ENCODE measurements around the gene PIR.

Gene PIR

DNA sequence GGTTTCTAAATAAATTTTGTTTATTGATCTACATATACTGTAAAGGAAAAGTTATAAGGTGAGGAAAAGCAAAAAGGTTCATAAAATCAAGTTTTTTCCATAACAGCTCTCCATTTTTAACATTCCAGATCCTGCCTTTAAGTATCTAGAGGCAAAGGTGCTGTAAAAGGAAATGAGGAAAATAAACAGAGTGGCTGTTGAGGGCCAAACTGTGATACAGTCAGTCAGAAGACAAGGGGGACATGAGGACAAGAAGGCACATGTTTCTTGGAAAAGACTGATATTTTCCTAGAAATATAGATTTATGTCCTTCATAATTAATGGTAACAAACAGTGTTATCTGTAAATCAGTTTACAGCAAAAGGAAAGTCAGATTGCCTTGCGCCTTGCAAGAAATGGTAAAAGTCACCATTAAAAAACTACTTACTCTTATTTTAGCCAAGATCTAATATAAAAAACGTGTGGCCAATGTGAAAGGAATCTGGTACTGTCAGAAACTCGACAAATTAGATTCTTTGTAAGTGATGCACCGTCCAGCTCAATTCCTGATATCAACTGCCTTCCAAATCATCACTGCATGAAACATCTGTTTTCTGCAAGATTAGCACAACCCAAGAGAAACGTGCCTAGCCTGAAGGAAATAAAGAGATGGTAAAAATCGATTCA is 75.0 kb downstream of the PIR start:
- DNase-seq (ENCODE audit: low read depth in 2 of 2), result no peak

DNA sequence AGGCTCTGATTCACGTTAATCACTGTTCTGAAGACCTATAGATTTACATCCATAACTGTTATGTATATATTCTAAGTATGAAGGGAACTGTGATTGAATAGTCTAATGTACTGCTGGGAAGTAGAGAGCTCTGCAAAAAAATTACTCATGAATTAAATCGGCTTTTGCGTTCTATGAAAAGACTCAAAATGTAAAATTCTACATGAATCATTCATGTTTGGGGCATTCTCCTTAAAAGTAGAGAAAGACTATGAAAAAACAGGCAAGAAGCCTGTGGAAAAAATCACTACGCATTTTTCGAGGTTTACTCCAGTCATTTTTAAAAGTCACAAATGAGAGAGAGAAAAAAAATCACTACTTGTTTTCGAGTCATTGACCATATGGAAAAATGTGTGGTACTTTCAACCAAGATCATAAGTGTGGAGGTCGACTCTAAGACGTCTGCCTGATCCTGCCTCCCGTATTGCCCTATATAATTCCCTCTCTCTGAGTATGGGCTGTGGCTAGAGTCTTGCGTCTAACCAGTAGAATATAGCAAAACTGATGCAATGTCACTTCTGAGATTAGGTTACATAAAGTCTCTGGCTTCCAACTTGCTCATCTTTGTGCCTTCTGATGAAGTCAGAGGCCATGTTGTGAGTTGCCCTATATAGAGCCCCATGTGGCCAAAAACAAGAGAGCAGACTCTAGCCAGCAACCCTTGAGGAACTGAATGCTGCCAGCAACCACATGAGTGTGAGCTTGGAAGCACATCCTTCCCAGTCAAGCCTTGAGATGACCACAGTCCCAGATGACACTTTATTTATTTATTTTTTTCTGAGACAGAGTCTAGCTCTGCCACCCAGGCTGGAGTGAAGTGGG is 76.8 kb downstream of the PIR start:
- no peak for DNase-seq (ENCODE audit: low read depth in 2 of 2)

- DNase-seq (ENCODE audit: low read depth in 2 of 2), result no peak
These were observed 80.0 kb downstream of the PIR start for GRCh38 chrX:15413101-15413500.

- DNase-seq (ENCODE audit: low read depth in 2 of 2), result no peak
These were observed 82.2 kb downstream of the PIR start for GRCh38 chrX:15410947-15411346.

DNA sequence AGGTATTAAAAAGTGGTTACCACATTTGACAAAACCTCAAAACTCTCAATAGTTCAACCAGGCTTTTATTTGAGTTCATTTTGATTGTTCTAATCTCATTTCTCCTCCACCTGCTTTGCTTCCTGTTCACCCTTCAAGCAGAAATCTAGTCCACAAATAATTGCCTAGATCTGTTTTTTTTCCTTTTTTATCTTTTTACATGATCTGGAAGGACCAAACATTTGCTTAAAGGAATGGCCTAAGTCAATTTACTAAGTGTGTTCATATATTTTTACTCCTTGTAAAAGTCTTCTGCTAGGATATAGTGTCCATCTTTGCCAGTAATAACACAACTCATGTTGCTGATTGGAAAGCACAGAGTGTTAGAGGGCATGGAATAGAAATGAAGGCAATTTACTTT is 82.7 kb downstream of the PIR start:
- no peak for DNase-seq (ENCODE audit: low read depth in 2 of 2)

DNA sequence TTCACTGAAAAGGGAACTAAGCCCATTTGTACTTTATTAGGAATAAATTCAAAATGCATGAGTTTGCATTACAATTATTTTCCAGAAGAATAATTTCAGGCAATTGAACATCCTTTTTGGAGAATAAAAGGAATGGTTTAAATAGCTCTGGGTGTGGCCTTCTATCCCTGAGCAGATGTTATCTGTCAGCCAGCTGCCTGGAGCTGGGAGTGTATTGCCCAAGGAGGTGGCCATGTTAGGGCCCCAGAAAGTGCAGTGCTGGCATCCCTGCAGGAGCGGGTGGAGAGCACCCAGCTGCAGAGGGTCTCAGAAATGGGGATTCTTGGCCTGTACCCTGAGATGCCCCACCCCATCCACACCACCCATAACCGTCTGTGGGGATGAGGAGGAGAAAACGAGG is 87.3 kb downstream of the PIR start:
- no peak for DNase-seq (ENCODE audit: low read depth in 2 of 2)

DNA sequence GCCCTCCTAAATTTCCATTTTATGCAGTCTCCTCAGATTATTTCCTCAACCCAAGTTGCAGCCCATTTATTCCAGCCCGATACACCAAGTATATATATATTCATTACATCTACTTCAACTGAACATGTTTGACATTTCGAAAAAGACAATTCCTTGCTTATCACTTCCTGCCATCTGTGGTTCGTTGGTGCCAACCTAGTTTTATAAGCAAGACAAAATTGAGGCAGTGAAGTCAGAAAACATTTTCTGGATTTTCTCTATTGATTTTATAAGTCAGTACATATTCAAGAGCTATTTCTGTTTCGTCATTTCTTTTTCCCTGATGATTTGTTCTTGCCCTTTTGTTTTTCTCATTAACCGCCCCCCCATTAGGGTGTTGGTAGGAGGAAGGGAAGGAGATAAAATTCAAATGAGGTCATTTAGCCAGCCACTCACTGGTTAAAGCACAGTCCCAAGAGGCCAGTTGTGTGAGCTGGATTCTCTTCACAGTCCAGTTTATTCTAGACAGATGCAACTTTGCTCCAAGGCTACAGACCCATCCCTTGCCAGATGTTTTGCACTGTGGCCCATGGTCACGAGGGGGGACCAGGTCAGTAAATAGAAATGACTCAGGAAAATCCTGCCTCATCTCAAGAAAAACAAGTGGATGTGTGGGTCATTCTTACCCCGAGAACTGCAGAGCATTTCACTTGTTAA is 88.6 kb downstream of the PIR start:
- DNase-seq (ENCODE audit: low read depth in 2 of 2), result no peak

- DNase-seq (ENCODE audit: low read depth in 2 of 2), result no peak
These were observed 91.8 kb downstream of the PIR start for GRCh38 chrX:15401378-15401777.

- DNase-seq (ENCODE audit: low read depth in 2 of 2), result no peak
These were observed 93.2 kb downstream of the PIR start for GRCh38 chrX:15399962-15400391.

- DNase-seq (ENCODE audit: low read depth in 2 of 2), result no peak
These were observed 94.3 kb downstream of the PIR start for GRCh38 chrX:15398874-15399273.

DNA sequence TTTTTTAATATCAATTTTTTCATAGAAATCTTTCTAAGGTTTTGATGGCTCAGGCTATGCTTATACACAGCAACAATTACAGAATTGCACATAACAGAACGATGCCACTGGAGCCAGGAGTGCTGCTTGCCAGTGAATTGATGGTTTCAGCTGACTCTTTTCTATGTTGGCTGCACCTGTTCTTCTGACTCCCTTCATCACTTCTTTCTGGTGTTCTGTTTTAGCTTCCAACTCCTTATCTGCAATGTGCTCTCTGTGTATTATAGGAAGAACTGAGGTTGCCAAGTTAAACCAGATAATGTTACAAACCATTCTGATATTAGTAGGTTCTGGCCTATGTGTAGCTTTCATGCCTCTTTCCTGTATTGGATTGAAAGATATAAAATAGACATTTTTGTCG is 97.3 kb downstream of the PIR start:
- no peak for DNase-seq (ENCODE audit: low read depth in 2 of 2)

DNA sequence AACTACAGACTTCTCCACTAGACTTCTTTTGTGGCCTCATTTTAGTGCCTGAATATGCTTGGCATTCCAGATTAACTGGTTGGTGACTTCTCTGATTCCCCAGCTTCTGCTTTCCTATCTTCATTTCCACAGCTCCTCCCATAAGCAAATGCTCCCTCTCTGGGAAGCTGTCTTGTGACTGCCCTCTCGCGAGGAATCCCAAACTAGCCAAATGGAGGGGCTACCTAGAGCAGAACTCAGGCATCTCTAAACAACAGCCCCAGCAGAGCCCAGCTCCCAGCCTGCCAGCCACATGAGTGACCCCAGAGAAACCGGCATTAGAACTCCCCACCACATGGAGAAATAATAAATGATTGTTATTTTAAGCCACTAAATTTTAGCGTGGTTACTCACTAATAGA is 101.3 kb downstream of the PIR start:
- no peak for DNase-seq (ENCODE audit: low read depth in 2 of 2)

DNA sequence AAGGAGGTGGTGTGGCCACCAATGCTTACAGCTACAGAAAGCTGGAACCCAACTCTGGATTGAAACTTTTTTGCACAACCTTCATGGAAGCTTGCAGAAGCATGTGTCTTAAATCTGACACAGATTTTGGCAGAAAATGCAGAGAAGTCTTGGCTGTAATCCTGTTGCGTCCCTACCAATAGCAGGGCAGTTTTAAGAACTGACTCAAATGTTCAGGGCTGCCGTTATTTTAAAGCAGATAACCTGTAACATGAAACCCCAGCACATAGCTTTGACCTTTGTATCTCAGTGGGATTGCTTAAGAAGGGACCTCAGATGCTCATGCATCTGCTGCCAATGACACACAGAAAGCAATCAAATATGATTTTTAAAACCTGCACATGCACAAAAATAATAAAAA is 108.8 kb downstream of the PIR start, which contains the start of gene VEGFD:
Gene VEGFD, minus strand, starts transcription at position 110 of the 400 bp plus-strand sequence. CDS start 467 bp downstream, outside the sequence.
- no peak for DNase-seq (ENCODE audit: low read depth in 2 of 2)

DNA sequence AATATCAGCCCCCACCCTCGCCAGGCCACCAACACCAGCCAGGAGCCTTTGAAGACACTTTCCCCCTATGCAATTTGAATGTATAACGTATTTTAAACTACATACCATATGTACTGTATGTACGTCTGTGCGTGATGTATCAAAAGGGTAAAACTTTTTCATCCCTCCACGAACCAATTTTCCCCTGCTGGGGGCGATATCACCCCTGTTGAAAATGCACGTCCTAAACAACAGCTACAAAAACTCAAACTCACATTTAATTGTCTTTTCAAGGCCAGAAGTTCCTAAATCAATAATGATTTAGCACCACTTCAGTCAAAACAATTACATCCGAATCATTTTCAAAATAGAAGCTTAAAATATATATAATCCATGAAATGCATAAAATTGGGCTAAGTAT is 110.3 kb downstream of the PIR start:
- no peak for DNase-seq (ENCODE audit: low read depth in 2 of 2)

DNA sequence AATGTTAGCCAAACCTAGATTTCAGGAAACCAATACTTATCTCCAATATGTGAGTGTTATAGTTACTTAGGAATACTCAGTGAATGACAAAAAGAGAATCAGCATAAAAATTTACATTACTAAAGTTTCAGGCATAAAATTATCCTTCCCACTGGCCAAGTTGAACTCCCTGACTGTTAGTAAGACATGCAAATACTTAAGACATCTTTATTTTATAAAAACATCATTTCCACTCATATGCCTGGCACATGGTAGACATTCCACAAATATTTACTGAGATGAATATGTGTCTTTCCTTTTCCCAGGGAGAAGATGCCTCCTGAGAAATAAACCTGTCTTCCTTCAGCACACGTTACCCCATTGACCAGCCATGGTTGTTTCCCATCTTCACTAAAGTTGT is 116.2 kb downstream of the PIR start:
- DNase-seq (ENCODE audit: low read depth in 2 of 2), result no peak

DNA sequence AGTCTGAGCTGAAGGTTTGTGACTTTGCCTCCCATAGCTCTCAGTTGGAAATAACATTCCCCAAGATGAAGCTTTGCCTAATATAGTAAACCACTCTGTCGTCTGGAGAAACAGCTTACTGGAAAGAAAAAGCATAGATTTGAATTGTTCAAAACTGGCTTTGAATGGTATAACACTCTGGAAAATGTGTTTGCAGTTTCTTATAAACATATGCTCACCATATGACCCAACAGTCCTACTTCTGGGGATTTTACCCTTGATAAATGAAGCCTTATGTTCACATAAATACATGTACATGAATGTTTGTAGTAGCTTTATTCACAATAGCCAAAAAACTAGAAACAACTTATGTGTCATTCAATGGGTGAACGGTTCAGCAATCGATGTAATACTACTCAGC is 119.2 kb downstream of the PIR start:
- DNase-seq (ENCODE audit: low read depth in 2 of 2), result no peak

GRCh38 chrX:15366506-15367352 is 126.4 kb downstream of the PIR start:
- DNase-seq (ENCODE audit: low read depth in 2 of 2), result no peak

- no peak for DNase-seq (ENCODE audit: low read depth in 2 of 2)
These were observed 133.4 kb downstream of the PIR start for GRCh38 chrX:15359701-15360100.

DNA sequence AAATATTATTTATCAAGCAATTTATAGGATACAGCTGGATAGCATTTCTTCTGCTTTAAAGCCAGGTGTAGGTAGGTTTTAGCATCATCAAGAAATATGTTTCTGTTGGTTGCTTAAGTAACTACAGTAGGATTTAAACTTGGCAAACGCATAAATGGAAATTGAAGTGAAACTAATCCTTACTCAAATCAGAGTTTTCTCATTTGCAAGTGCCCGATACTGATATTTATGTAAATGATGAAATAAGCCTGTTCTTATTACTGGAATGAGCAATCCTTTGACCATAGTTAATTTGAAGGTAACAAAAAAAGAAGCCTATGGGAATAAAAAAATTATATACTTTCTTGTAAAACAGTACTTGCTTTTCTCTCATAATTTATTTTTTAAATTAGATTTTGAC is 134.6 kb downstream of the PIR start:
- DNase-seq (ENCODE audit: low read depth in 2 of 2), result no peak

DNA sequence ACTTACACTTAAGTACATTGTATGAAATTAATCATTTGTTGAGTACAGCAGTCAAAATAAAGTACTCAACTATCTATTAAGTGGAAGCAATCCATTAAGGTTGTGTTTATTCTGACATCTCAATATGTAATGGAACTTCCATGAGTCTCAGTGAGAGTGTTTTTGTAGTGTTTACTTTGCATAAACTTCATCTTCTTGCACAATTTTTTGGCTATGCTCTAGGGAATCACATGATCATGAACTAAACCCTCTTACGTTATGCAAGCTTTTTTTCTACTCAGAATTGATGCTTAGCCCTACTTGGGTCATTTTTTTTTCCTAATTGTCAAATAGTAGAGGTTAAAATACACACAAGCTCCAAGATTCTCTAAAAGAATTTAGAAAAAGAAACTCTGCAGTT is 136.7 kb downstream of the PIR start:
- DNase-seq (ENCODE audit: low read depth in 2 of 2), result no peak

- no peak for DNase-seq (ENCODE audit: low read depth in 2 of 2)
These were observed 142.7 kb downstream of the PIR start for GRCh38 chrX:15350329-15350996.

Data from stimulated activated CD4-positive, alpha-beta T cell treated with anti-CD3 and anti-CD28 coated beads, Interleukin-12 subunit alpha, Interleukin-12 subunit beta, amount 100 ng/mL, for 24 hours (primary cell).